B cell (primary cell): ENCODE data around the gene PYDC1. TPM values are rescaled to one million over a fixed set of nuclear protein-coding genes. Genes with fewer than 3 reads are reported as not detected.

Experiments used
- ATAC-seq: fragments of 200-7000 bp; cut with Tn5 transposase; one replicate; pipeline ENCODE4 v1.10.0; 2021; ENCODE audit warnings: low read depth, mild to moderate bottlenecking, moderate number of reproducible peaks, moderate library complexity
- CTCF ChIA-PET: fragments of 350-600 bp; sonication (Branson Sonifier 250); formaldehyde crosslinking; loops from one replicate; lab custom pipeline; 2021; ENCODE audit warnings: antibody characterized with exemption, inconsistent platforms; lab: Charles Lee
- POLR2A ChIA-PET: fragments of 350-600 bp; sonication (Branson Sonifier 250); formaldehyde crosslinking; loops from one replicate; lab custom pipeline; 2021; ENCODE audit warnings: antibody characterized with exemption; lab: Charles Lee
- DNase-seq: peaks from one replicate; pipeline ENCODE4 v3.0.0; 2013
- H2AFZ ChIP-seq: 2 replicates; pipeline ENCODE4 v1.6.1; 2012; ENCODE audit warnings: mild to moderate bottlenecking, low read depth, low read length; ENCODE audit not compliant: insufficient read depth, poor library complexity, severe bottlenecking
- H3K27ac ChIP-seq, 2 donors: 1 replicate in 1 of 2; 2 replicates in 1 of 2; pipeline ENCODE4 v1.5.1; 2012 to 2013; ENCODE audit warnings: low read length in 2 of 2, mild to moderate bottlenecking in 2 of 2, moderate library complexity in 1 of 2
- H3K27me3 ChIP-seq, 4 experiments: fragments of 200-600 bp in 1 of 4; sonication (generic) in 1 of 4; replicated peaks in 1 of 4; 1 replicate in 2 of 4; 2 replicates in 2 of 4; pipeline versions ENCODE4 v1.6.1 to v1.7.0; 2013 to 2016; ENCODE audit warnings: low read length in 3 of 4, mild to moderate bottlenecking in 2 of 4, mixed read lengths in 1 of 4, moderate library complexity in 1 of 4; ENCODE audit not compliant: insufficient read depth in 4 of 4, control insufficient read depth in 3 of 4; ENCODE audit errors: control extremely low read depth in 1 of 4
- H3K36me3 ChIP-seq, 2 experiments: replicated peaks in 1 of 2; 1 replicate in 1 of 2; 2 replicates in 1 of 2; pipeline versions ENCODE4 v1.6.1 to v1.7.1; 2013; ENCODE audit warnings: low read length in 1 of 2; ENCODE audit not compliant: insufficient read depth in 2 of 2, control insufficient read depth in 1 of 2; ENCODE audit errors: control extremely low read depth in 1 of 2, extremely low read depth in 1 of 2
- H3K4me1 ChIP-seq, 2 donors: fragments of 200-600 bp in 1 of 2; sonication (generic) in 1 of 2; 1 replicate in 1 of 2; 2 replicates in 1 of 2; pipeline versions ENCODE4 v1.5.1 to v1.6.1; 2013 to 2017; ENCODE audit warnings: low read length in 2 of 2; ENCODE audit not compliant: control insufficient read depth in 2 of 2, insufficient read depth in 2 of 2
- H3K4me2 ChIP-seq: replicated peaks from 2 replicates; pipeline ENCODE3; 2012; ENCODE audit warnings: mild to moderate bottlenecking, low read depth, low read length; ENCODE audit not compliant: poor library complexity, severe bottlenecking
- H3K4me3 ChIP-seq, 5 experiments: fragments of 200-600 bp in 1 of 5; sonication (generic) in 1 of 5; 1 replicate in 3 of 5; 2 replicates in 2 of 5; pipeline versions ENCODE4 v1.5.1 to v1.7.0; 2011 to 2016; ENCODE audit warnings: low read length in 4 of 5, mild to moderate bottlenecking in 4 of 5, low read depth in 2 of 5, control low read depth in 1 of 5, moderate library complexity in 1 of 5; ENCODE audit not compliant: insufficient read depth in 1 of 5; ENCODE audit errors: control extremely low read depth in 1 of 5, extremely low read depth in 1 of 5
- H3K79me2 ChIP-seq: fragments of 200-600 bp; sonication (generic); one replicate; pipeline ENCODE4 v1.6.0; 2016; ENCODE audit warnings: low read length; ENCODE audit not compliant: control insufficient read depth, insufficient read depth
- H3K9ac ChIP-seq: fragments of 200-600 bp; sonication (generic); 2 replicates; pipeline ENCODE4 v1.6.1; 2017; ENCODE audit warnings: mild to moderate bottlenecking, low read length, moderate library complexity
- H3K9me3 ChIP-seq, 3 donors: one replicate each; pipeline versions ENCODE4 v1.6.1 to v1.7.1; 2013; ENCODE audit warnings: low read length in 2 of 3; ENCODE audit not compliant: control insufficient read depth in 2 of 3, insufficient read depth in 1 of 3; ENCODE audit errors: control extremely low read depth in 1 of 3
- H4K20me1 ChIP-seq: 2 replicates; pipeline ENCODE4 v1.6.0; 2012; ENCODE audit warnings: mild to moderate bottlenecking, low read length; ENCODE audit not compliant: insufficient read depth, control insufficient read depth, poor library complexity, severe bottlenecking
- H3K27ac Mint-ChIP-seq: one replicate; pipeline ENCODE4 v1.8.0; 2021; ENCODE audit warnings: mixed read lengths
- H3K27me3 Mint-ChIP-seq: one replicate; pipeline ENCODE4 v1.8.0; 2021; ENCODE audit warnings: mixed read lengths
- H3K4me1 Mint-ChIP-seq: one replicate; pipeline ENCODE4 v1.8.0; 2021; ENCODE audit warnings: mixed read lengths
- H3K4me3 Mint-ChIP-seq: one replicate; pipeline ENCODE4 v1.8.0; 2021; ENCODE audit warnings: mixed read lengths
- H3K9me3 Mint-ChIP-seq: one replicate; pipeline ENCODE4 v1.8.0; 2022; ENCODE audit warnings: mixed read lengths; ENCODE audit not compliant: insufficient read depth
- CTCF ChIP-seq: fragments of 200-600 bp; IDR thresholded peaks from one replicate; pipeline ENCODE4 v1.8.0; 2022; ENCODE audit warnings: antibody characterized with exemption, mild to moderate bottlenecking
- EZH2 ChIP-seq: IDR thresholded peaks from 2 replicates; pipeline ENCODE4 v1.6.1; 2012; ENCODE audit warnings: borderline replicate concordance, low read depth, mild to moderate bottlenecking, moderate library complexity, low read length; ENCODE audit not compliant: insufficient read depth, poor library complexity, severe bottlenecking
- WGBS: methylation state at CpG from one replicate; pipeline ENCODE4 v1.1.5; 2013; ENCODE audit warnings: missing lambda C conversion rate; ENCODE audit not compliant: insufficient coverage; 5-methylcytosine and 5-hydroxymethylcytosine counted together
- intact Hi-C: fragments of 100-400 bp; cut with micrococcal nuclease; formaldehyde crosslinking; loops from one replicate; pipeline ENCODE4 v1.10.0; 2022
- polyA plus RNA-seq: library from polyadenylated mRNA; depleted of rRNA; stranded (reverse); fragments of >200 nt; gene quantifications from 2 replicates; pipeline ENCODE4 v1.2.3, GENCODE V29; 2012
- total RNA-seq, 2 donors: library from RNA; stranded (reverse); fragments of 120-200 nt in 1 of 2; gene quantifications; 1 replicate in 1 of 2; 2 replicates in 1 of 2; pipeline versions ENCODE4 v1.2.3 to v1.2.4, GENCODE V29; 2013 to 2022

PYDC1 gene
- total and polyA plus RNA-seq, 2 donors (not counting 1 experiment from before 2014, with no cell fraction given), result not detected

DNA sequence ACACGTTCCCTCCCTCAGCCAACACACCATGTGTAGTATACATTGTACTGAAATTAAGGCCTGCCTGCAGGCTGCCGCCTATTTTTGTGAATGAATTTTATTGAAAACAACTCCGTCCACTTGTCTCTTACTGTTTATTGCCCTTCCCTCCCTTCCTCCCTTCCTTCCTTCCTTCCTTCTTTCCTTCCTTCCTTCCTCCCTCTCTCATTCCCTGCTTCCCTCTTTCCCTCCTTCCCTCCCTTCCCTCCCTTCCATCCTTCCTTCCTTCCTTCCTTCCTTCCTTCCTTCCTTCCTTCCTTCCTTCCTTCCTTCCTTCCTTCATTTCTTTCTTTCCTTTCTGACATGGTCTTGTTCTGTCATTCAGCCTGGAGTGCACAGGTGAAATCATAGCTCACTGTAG is 45.1 kb upstream of the PYDC1 start:
- no peak overlapping the region for H3K27ac Mint-ChIP-seq
- ATAC-seq (no peak), DNase-seq (no peak)
- Histone ChIP-seq H3K27me3 (peaks cover 0 to 6% (median 0%) of the 10 kb centered on the region in 4 experiments), H2AFZ (no peak overlapping the region), H3K4me1 (peaks cover 59 to 80% of the 10 kb centered on the region in 2 donors), H3K4me2 (no peak overlapping the region), H3K9ac (no peak overlapping the region), H3K79me2 (peaks cover 4% of the 10 kb centered on the region), H4K20me1 (no peaks in the 10 kb centered on the region), H3K9me3 (peaks cover 0 to 11% (median 0%) of the 10 kb centered on the region in 3 donors), H3K36me3 (peaks cover 0 to 5% of the 10 kb centered on the region in 2 experiments), H3K27ac (no peak overlapping the region), H3K4me3 (no peak overlapping the region)
- CTCF ChIA-PET, result interaction anchor here (1.6 kb wide), 1 partner anchor 120 kb away, joined by 4 read pairs; no protein-coding TSS in a partner anchor
- POLR2A ChIA-PET, result no interaction called here
- H3K4me3 Mint-ChIP-seq, result no peak overlapping the region
- peaks cover 59% of the 10 kb centered on the region for H3K4me1 Mint-ChIP-seq
- H3K9me3 Mint-ChIP-seq, result no peaks in the 10 kb centered on the region
- no peak for TF ChIP-seq EZH2
- no peak for TF ChIP-seq CTCF
- intact Hi-C loops, result loop anchor here (5.0 to 10.0 kb wide), 3 partner anchors 35 to 613 kb away; partner anchors contain the start of genes PYCARD and ZNF267
- WGBS, result 83% methylated on average over 2 of the region's 3 CpGs
- H3K27me3 Mint-ChIP-seq, result no peaks in the 10 kb centered on the region

DNA sequence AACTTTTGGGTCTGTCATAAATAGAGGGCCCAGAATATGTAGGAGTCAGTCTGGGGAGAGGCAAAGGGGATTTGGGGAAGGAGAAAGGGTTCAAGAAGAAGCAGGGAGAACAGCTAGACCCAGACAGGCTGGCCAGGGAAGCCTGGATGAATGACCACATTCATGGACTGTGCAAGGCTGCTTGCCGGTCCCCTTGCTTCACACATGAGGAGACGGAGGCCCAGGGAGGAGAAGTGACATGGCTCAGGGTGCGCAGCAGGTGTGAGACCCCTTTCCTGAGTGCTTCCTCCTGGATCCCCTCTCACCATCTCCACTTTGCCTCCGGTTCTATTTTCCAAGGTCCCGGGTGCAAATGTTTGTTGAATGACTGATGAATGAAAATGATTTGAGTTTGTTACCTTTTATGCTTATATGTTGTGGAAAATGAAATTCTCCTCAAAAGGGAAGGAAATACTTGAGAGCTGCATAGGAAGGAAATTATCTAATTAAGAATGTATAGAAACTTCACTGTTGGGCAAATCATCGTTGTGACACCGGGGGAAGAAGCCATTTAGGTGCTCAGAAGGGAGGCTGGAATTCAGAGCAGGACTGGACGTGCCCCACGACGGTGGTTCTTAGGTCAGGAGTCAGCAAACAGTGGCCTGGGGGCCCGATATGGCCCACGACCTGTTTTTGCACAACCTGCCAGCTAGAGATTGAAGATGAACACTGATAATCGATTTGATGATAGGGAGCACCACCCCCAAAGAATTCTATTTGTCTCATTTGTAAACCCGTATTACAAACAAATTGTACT is 43.4 kb upstream of the PYDC1 start:
- Mint-ChIP-seq H3K27me3 (no peaks in the 10 kb centered on the region), H3K27ac (peak overlapping the region; percentile 90), H3K4me1 (peaks cover 51% of the 10 kb centered on the region), H3K4me3 (peak overlapping the region; percentile 89), H3K9me3 (no peaks in the 10 kb centered on the region)
- H3K9me3 ChIP-seq, result peaks cover 0 to 2% (median 0%) of the 10 kb centered on the region in 3 donors
- ATAC-seq (peak; percentile 28), DNase-seq (peak; percentile 27)
- peak overlapping the region; percentile 36 to 61 (median 60) for H3K4me3 ChIP-seq
- peak overlapping the region; percentile 73 for H3K4me2 ChIP-seq
- WGBS, result 7% methylated on average over 4 of the region's 14 CpGs
- H2AFZ ChIP-seq, result peak overlapping the region; percentile 19
- peak overlapping the region in 1 of 2 donors; percentile 30 for H3K27ac ChIP-seq
- intact Hi-C loops, result loop anchor here (5.0 to 10.0 kb wide), 3 partner anchors 33 to 614 kb away; partner anchors contain the start of genes PYCARD and ZNF267
- peak overlapping the region; percentile 66 for H3K9ac ChIP-seq
- no peaks in the 10 kb centered on the region for H3K36me3 ChIP-seq
- CTCF ChIA-PET, result no interaction called here
- peaks cover 4% of the 10 kb centered on the region for H3K79me2 ChIP-seq
- no peaks in the 10 kb centered on the region for H4K20me1 ChIP-seq
- POLR2A ChIA-PET, result interaction anchor here (1.0 kb wide), 1 partner anchor 80 kb away, joined by 5 read pairs; the partner anchor contains the start of gene FUS
- no peaks in the 10 kb centered on the region for H3K27me3 ChIP-seq
- no peak for TF ChIP-seq EZH2
- no peak for TF ChIP-seq CTCF
- peaks cover 50 to 70% of the 10 kb centered on the region in 2 donors for H3K4me1 ChIP-seq
